Astrocyte of the cerebellum (primary cell): ENCODE measurements around the gene PCARE.
A peak's percentile ranks its signal among the peaks of the same experiment; 100 is the strongest.
"Not testable (repeated sequence)": the region's sequence is repeated elsewhere in the genome, so short reads cannot be mapped to it uniquely, and the experiment has no call there.

Experiments
- DNase-seq: peaks from one replicate; pipeline ENCODE4 v3.0.0-alpha.2; 2011; ENCODE audit warnings: low read depth
- H3K4me3 ChIP-seq: 2 replicates; pipeline ENCODE4 v1.5.1; 2011; ENCODE audit warnings: mild to moderate bottlenecking, low read depth, low read length, moderate library complexity
- in situ Hi-C: cut with HindIII; loops from 2 replicates; pipeline ENCODE4 v1.10.0; 2017; ENCODE audit warnings: low sequenced_read_pairs
- TF ChIP-seq, protein P1 (sequence below): IDR thresholded peaks from 2 replicates; pipeline ENCODE4 v1.5.1; 2012; ENCODE audit warnings: low read length, low read depth, moderate library complexity, mild to moderate bottlenecking; ENCODE audit errors: missing control alignments

Gene PCARE

DNA sequence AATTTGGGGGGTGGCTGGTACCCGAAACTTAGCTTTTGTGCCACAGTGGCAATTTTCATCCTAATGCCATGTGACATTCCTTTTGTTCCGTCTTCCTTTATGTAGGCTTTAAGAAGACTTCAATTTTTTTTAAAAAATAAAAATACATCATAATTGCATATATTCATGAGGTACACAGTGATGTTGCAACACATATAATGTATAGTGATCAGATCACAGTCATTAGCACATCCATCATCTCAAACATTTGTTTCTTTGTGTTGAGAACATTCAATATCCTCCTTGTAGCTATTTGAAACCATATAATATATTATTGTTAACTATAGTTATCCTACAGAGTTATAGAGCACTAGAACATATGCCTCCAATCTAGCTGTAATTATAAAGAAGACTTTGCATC is 34.9 kb upstream of the PCARE start:
- in situ Hi-C loops, result no loop called here
- no peak for DNase-seq
- no peak overlapping the region for H3K4me3 ChIP-seq
- TF ChIP-seq, protein P1, sequence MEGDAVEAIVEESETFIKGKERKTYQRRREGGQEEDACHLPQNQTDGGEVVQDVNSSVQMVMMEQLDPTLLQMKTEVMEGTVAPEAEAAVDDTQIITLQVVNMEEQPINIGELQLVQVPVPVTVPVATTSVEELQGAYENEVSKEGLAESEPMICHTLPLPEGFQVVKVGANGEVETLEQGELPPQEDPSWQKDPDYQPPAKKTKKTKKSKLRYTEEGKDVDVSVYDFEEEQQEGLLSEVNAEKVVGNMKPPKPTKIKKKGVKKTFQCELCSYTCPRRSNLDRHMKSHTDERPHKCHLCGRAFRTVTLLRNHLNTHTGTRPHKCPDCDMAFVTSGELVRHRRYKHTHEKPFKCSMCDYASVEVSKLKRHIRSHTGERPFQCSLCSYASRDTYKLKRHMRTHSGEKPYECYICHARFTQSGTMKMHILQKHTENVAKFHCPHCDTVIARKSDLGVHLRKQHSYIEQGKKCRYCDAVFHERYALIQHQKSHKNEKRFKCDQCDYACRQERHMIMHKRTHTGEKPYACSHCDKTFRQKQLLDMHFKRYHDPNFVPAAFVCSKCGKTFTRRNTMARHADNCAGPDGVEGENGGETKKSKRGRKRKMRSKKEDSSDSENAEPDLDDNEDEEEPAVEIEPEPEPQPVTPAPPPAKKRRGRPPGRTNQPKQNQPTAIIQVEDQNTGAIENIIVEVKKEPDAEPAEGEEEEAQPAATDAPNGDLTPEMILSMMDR, result no peak

DNA sequence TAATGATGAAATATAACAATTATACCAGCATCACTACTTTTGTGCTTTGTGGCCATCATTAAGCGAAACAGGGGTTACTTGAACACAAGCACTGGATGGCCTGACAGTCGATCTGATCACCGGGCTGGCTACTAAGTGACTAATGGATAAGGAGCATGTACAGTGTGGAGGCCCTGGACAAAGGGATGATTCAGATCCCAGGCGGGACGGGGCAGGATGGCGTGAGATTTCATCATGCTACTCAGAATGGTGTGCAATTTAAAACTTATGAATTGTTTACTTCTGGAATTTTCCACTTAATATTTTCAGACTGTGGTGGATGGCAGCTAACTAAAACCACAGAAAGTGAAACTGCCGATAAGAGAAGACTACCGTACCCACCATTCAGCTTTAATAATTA is 33.9 kb upstream of the PCARE start:
- in situ Hi-C loops, result no loop called here
- H3K4me3 ChIP-seq, result no peak overlapping the region
- TF ChIP-seq, protein P1, result no peak
- DNase-seq, result peak; percentile 65

DNA sequence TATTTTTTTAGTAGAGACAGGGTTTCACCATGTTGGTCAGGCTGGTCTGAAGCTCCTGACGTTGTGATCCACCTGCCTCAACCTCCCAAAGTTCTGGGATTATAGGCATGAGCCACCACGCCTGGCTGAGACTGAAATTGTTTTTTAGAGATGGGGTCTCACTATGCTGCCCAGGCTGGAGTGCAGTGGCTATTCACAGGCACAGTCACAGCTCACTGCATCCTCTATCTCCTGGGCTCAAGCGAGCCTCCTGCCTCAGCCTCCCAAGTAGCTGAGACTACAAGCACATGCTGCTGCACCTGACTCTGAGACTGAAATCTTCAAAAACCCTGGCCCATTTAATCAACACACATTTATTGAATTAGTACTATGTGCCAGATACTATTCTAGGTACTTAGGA is 33.2 kb upstream of the PCARE start:
- H3K4me3 ChIP-seq, in situ Hi-C loops, DNase-seq: not testable (repeated sequence)

DNA sequence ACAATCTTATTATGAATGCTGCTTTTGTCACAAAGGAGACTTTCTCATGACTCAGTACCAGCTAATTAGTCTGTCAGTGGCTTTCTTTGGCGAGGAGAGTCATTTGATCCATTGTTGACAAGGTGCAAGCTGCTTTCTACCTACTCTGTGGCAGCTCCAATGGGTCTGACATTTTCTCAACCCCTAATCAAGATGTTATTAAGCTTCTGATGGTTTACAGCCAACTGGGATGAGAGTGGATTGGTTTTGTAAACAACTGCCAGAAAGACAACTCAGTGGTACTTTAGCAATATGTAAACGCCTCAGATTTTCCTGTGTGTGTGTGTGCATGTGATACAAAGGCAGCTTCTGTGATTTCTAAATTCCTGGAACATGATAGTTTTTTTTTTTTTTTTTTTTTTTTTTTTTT is 32.7 kb upstream of the PCARE start:
- in situ Hi-C loops, result no loop called here
- TF ChIP-seq, protein P1, result no peak
- DNase-seq, result no peak
- no peak overlapping the region for H3K4me3 ChIP-seq

DNA sequence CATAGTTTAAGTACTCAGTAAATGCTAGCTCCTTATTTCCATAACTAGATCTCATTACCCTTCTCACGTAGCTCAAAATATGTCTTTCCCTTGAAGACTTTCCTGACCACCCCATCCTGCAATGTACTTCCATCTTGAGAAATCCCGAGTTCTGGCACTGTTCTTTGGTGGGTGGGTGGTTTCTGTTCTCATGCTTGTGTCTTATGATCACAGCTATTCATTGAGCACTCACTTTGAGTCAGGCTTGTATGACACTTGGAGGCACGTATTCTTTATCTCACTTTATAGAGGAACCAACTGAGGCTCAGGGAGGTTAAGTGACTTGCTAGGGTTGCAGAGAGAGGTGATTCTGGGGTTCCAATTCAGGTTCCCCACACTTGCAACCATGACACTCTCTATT is 31.9 kb upstream of the PCARE start:
- in situ Hi-C loops, result no loop called here
- no peak for DNase-seq

DNA sequence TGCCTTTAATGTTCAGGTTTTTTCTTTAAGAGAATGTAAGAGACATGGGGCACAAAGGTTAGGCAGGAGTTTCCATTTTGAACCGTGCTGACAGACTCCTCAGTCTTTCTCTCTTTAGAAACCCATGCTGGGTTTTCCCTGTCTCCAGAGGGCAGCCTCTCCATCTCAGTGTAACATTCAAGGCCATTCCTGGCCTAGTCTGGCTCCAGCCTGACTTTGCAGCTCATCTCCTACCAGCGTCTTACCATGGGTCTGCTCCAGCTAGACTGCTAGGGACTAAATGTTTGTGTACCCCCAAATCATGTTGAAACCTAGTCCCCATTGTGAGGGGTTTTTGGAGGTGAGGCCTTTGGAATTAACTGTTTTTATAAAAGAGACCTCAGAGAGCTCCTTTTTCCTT is 31.1 kb upstream of the PCARE start:
- no peak overlapping the region for H3K4me3 ChIP-seq
- no peak for DNase-seq
- in situ Hi-C loops, result no loop called here
- TF ChIP-seq, protein P1, result no peak

More for the DNA sequence above, 31.9 kb upstream of the PCARE start:
- H3K4me3 ChIP-seq, result no peak overlapping the region
- TF ChIP-seq, protein P1, result no peak

DNA sequence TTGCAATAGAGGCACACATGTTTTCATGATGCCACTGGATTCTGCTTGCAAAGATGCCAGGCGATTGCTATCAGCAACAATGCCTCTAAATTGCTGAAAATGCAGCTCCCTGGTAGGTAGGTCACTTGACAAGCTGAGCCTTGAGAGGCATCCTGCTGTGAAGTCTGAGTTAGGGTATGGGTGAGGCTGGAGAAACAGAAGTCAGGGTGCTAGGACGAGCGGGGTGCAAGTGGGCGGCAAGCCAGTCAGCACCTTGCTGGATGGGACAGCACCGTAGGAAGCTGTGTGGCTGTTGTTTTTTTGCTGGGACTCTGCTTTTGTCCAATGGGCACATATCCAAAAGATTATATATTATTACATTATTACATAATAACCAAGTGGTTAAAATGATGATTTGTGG is 30.4 kb upstream of the PCARE start:
- DNase-seq, result no peak
- TF ChIP-seq, protein P1, result no peak
- no peak overlapping the region for H3K4me3 ChIP-seq
- in situ Hi-C loops, result no loop called here
